GM13976 (cell line): ENCODE data around the gene TIRAP.
A peak's percentile ranks its signal among the peaks of the same experiment; 100 is the strongest.
"Not testable (repeated sequence)": the region's sequence is repeated elsewhere in the genome, so short reads cannot be mapped to it uniquely, and the experiment has no call there.

Experiments
- DNase-seq: peaks from one replicate; pipeline ENCODE4 v3.0.0; 2012; ENCODE audit warnings: low spot score
- CTCF ChIP-seq: IDR thresholded peaks from 2 replicates; pipeline ENCODE4 v1.5.1; 2012; ENCODE audit warnings: borderline replicate concordance, mild to moderate bottlenecking; ENCODE audit not compliant: insufficient read depth; ENCODE audit errors: extremely low read depth, missing control alignments, control extremely low read depth
- in situ Hi-C: fragments of 300-500 bp; cut with MboI; formaldehyde crosslinking; loops from one replicate; pipeline ENCODE4 v1.12.0; 2022; ENCODE audit warnings: low sequenced_read_pairs, mixed read lengths, inconsistent platforms; ENCODE audit not compliant: unreplicated experiment

The TIRAP gene

GRCh38 chr11:126303623-126304456, 20.9 kb downstream of the TIRAP start, which contains the start of gene DCPS:
Gene DCPS (plus strand): TSS chr11:126304060. CDS start chr11:126304081, 21 bp downstream.
- DNase-seq = peak; percentile 94
- TF ChIP-seq CTCF = no peak
- in situ Hi-C loops = no loop called here

- TF ChIP-seq CTCF = no peak
- in situ Hi-C loops = no loop called here
- peak; percentile 54 for DNase-seq
Measured at GRCh38 chr11:126304457-126305075, 21.7 kb downstream of the TIRAP start.

- in situ Hi-C loops = no loop called here
- peak; percentile 59 for DNase-seq
- no peak for TF ChIP-seq CTCF
Measured at GRCh38 chr11:126305699-126306098, 22.8 kb downstream of the TIRAP start.

- no peak for TF ChIP-seq CTCF
- in situ Hi-C loops = no loop called here
- no peak for DNase-seq
Measured at GRCh38 chr11:126307706-126308105, 24.8 kb downstream of the TIRAP start.

- in situ Hi-C loops = no loop called here
- DNase-seq = no peak
- TF ChIP-seq CTCF = no peak
Measured at GRCh38 chr11:126308271-126308671, 25.4 kb downstream of the TIRAP start.

GRCh38 chr11:126308771-126309170, 25.9 kb downstream of the TIRAP start:
- in situ Hi-C loops, DNase-seq: not testable (repeated sequence)
